Stimulated activated memory B cell treated with anti-CD40 and anti-IgM and Interleukin-4, amounts not matched to agents 10 μg/mL and 1 μg/mL and 100 μg/mL, for 72 hours (primary cell): ENCODE measurements around the gene B4GALT2.

ENCODE experiments used
- ATAC-seq: fragments of 150-1000 bp; cut with Tn5 transposase; 2 replicates; pipeline ENCODE4 v1.10.0; 2021
- H3K27ac Mint-ChIP-seq: one replicate; pipeline ENCODE4 v1.8.0; 2022; ENCODE audit warnings: mild to moderate bottlenecking, mixed read lengths
- H3K27me3 Mint-ChIP-seq: one replicate; pipeline ENCODE4 v1.8.0; 2022; ENCODE audit warnings: mixed read lengths
- H3K36me3 Mint-ChIP-seq: one replicate; pipeline ENCODE4 v1.8.0; 2022; ENCODE audit warnings: mixed read lengths
- H3K4me1 Mint-ChIP-seq: one replicate; pipeline ENCODE4 v1.8.0; 2022; ENCODE audit warnings: mixed read lengths
- H3K4me3 Mint-ChIP-seq: one replicate; pipeline ENCODE4 v1.8.0; 2022; ENCODE audit warnings: mild to moderate bottlenecking, moderate library complexity, mixed read lengths
- H3K9me3 Mint-ChIP-seq: one replicate; pipeline ENCODE4 v1.8.0; 2022; ENCODE audit warnings: mixed read lengths

Gene B4GALT2

GRCh38 chr1:43957407-43958040, 21.5 kb upstream of the B4GALT2 start:
- no peak overlapping the region for H3K4me3 Mint-ChIP-seq

GRCh38 chr1:43958351-43959255, 20.4 kb upstream of the B4GALT2 start:
- Mint-ChIP-seq H3K9me3 (no peaks in the 10 kb centered on the region), H3K4me1 (peaks cover 10% of the 10 kb centered on the region), H3K4me3 (no peak overlapping the region), H3K27me3 (no peaks in the 10 kb centered on the region), H3K36me3 (peaks cover 46% of the 10 kb centered on the region), H3K27ac (no peak overlapping the region)
- ATAC-seq, result no peak

More at GRCh38 chr1:43957407-43958040, 21.5 kb upstream of the B4GALT2 start:
- Mint-ChIP-seq H3K27ac (no peak overlapping the region), H3K9me3 (no peaks in the 10 kb centered on the region), H3K36me3 (peaks cover 48% of the 10 kb centered on the region), H3K27me3 (no peaks in the 10 kb centered on the region), H3K4me1 (peaks cover 10% of the 10 kb centered on the region)
- ATAC-seq, result no peak

- H3K4me3 Mint-ChIP-seq, result no peak overlapping the region
- H3K27me3 Mint-ChIP-seq, result no peaks in the 10 kb centered on the region
- H3K9me3 Mint-ChIP-seq, result no peaks in the 10 kb centered on the region
- no peak overlapping the region for H3K27ac Mint-ChIP-seq
- H3K36me3 Mint-ChIP-seq, result peaks cover 40% of the 10 kb centered on the region
- no peaks in the 10 kb centered on the region for H3K4me1 Mint-ChIP-seq
- ATAC-seq, result no peak
These were observed 18.2 kb upstream of the B4GALT2 start for GRCh38 chr1:43960798-43961197.

- Mint-ChIP-seq H3K4me3 (no peak overlapping the region), H3K36me3 (peaks cover 40% of the 10 kb centered on the region), H3K4me1 (no peaks in the 10 kb centered on the region), H3K27ac (no peak overlapping the region), H3K27me3 (no peaks in the 10 kb centered on the region), H3K9me3 (no peaks in the 10 kb centered on the region)
- no peak for ATAC-seq
These were observed 17.3 kb upstream of the B4GALT2 start for GRCh38 chr1:43961692-43962091.

GRCh38 chr1:43962324-43962723, 16.7 kb upstream of the B4GALT2 start:
- no peak for ATAC-seq
- Mint-ChIP-seq H3K4me3 (no peak overlapping the region), H3K27ac (no peak overlapping the region), H3K36me3 (peaks cover 40% of the 10 kb centered on the region), H3K4me1 (no peaks in the 10 kb centered on the region), H3K27me3 (no peaks in the 10 kb centered on the region), H3K9me3 (no peaks in the 10 kb centered on the region)

- Mint-ChIP-seq H3K27ac (no peak overlapping the region), H3K9me3 (no peaks in the 10 kb centered on the region), H3K36me3 (peaks cover 40% of the 10 kb centered on the region), H3K4me3 (no peak overlapping the region), H3K27me3 (no peaks in the 10 kb centered on the region), H3K4me1 (no peaks in the 10 kb centered on the region)
- ATAC-seq, result no peak
These were observed 16.0 kb upstream of the B4GALT2 start for GRCh38 chr1:43963006-43963405.

GRCh38 chr1:43963890-43964289, 15.1 kb upstream of the B4GALT2 start:
- H3K4me3 Mint-ChIP-seq, result no peak overlapping the region
- no peaks in the 10 kb centered on the region for H3K27me3 Mint-ChIP-seq
- no peaks in the 10 kb centered on the region for H3K4me1 Mint-ChIP-seq
- no peak overlapping the region for H3K27ac Mint-ChIP-seq
- no peak for ATAC-seq
- peaks cover 34% of the 10 kb centered on the region for H3K36me3 Mint-ChIP-seq
- H3K9me3 Mint-ChIP-seq, result no peaks in the 10 kb centered on the region

- no peak overlapping the region for H3K27ac Mint-ChIP-seq
These were observed 13.7 kb upstream of the B4GALT2 start for GRCh38 chr1:43965316-43965715.

GRCh38 chr1:43968348-43968948, 10.6 kb upstream of the B4GALT2 start:
- Mint-ChIP-seq H3K27ac (no peak overlapping the region), H3K27me3 (no peaks in the 10 kb centered on the region), H3K9me3 (no peaks in the 10 kb centered on the region), H3K4me3 (no peak overlapping the region), H3K4me1 (peaks cover 27% of the 10 kb centered on the region), H3K36me3 (peaks cover 17% of the 10 kb centered on the region)
- ATAC-seq, result no peak

More at GRCh38 chr1:43965316-43965715, 13.7 kb upstream of the B4GALT2 start:
- Mint-ChIP-seq H3K9me3 (no peaks in the 10 kb centered on the region), H3K27me3 (no peaks in the 10 kb centered on the region), H3K4me3 (no peak overlapping the region), H3K4me1 (peaks cover 12% of the 10 kb centered on the region), H3K36me3 (peaks cover 28% of the 10 kb centered on the region)
- no peak for ATAC-seq

GRCh38 chr1:43969416-43969745, 9.6 kb upstream of the B4GALT2 start:
- H3K4me3 Mint-ChIP-seq, result peak overlapping the region; percentile 92
- no peak for ATAC-seq
- no peaks in the 10 kb centered on the region for H3K27me3 Mint-ChIP-seq
- no peaks in the 10 kb centered on the region for H3K9me3 Mint-ChIP-seq
- peaks cover 17% of the 10 kb centered on the region for H3K36me3 Mint-ChIP-seq
- peaks cover 36% of the 10 kb centered on the region for H3K4me1 Mint-ChIP-seq
- H3K27ac Mint-ChIP-seq, result no peak overlapping the region

- Mint-ChIP-seq H3K4me1 (peaks cover 38% of the 10 kb centered on the region), H3K36me3 (peaks cover 17% of the 10 kb centered on the region), H3K27ac (peak within 1 kb of the TSS; percentile 78), H3K27me3 (no peaks in the 10 kb centered on the region), H3K4me3 (peak within 1 kb of the TSS; percentile 92), H3K9me3 (no peaks in the 10 kb centered on the region)
- ATAC-seq, result peak; percentile 94
These were observed 9.1 kb upstream of the B4GALT2 start, which contains the start of gene DPH2 for GRCh38 chr1:43969746-43970466. Gene DPH2 (plus strand): TSS chr1:43970010. CDS start chr1:43970176, 166 bp downstream.

GRCh38 chr1:43970502-43970901, 8.5 kb upstream of the B4GALT2 start:
- Mint-ChIP-seq H3K36me3 (peaks cover 17% of the 10 kb centered on the region), H3K9me3 (no peaks in the 10 kb centered on the region), H3K4me1 (peaks cover 39% of the 10 kb centered on the region), H3K27ac (peak overlapping the region; percentile 78), H3K27me3 (no peaks in the 10 kb centered on the region), H3K4me3 (peak overlapping the region; percentile 92)
- ATAC-seq, result no peak

GRCh38 chr1:43970911-43971310, 8.1 kb upstream of the B4GALT2 start:
- no peaks in the 10 kb centered on the region for H3K27me3 Mint-ChIP-seq
- H3K4me1 Mint-ChIP-seq, result peaks cover 43% of the 10 kb centered on the region
- no peaks in the 10 kb centered on the region for H3K9me3 Mint-ChIP-seq
- ATAC-seq, result no peak
- peaks cover 17% of the 10 kb centered on the region for H3K36me3 Mint-ChIP-seq
- H3K4me3 Mint-ChIP-seq, result peak overlapping the region; percentile 92
- H3K27ac Mint-ChIP-seq, result peak overlapping the region; percentile 78

- Mint-ChIP-seq H3K27me3 (no peaks in the 10 kb centered on the region), H3K9me3 (no peaks in the 10 kb centered on the region), H3K4me1 (peaks cover 49% of the 10 kb centered on the region), H3K27ac (no peak overlapping the region), H3K4me3 (peak overlapping the region; percentile 92), H3K36me3 (peaks cover 22% of the 10 kb centered on the region)
- ATAC-seq, result no peak
These were observed 7.6 kb upstream of the B4GALT2 start for GRCh38 chr1:43971336-43971980.
